HepG2 (cell line): ENCODE results near the gene SRBD1. TPM values are rescaled to one million over a fixed set of nuclear protein-coding genes. Genes with fewer than 3 reads are reported as not detected.
A peak's percentile ranks its signal among the peaks of the same experiment; 100 is the strongest.

Experiments used
- ATRX ChIP-seq: sonication (generic); formaldehyde crosslinking; IDR thresholded peaks from 2 replicates; pipeline ENCODE4 v1.4.0; 2020; ENCODE audit warnings: missing genetic modification reagents, borderline replicate concordance
- BRCA1 ChIP-seq: sonication (generic); formaldehyde crosslinking; IDR thresholded peaks from 2 replicates; pipeline ENCODE4 v1.4.0; 2020; ENCODE audit warnings: missing genetic modification reagents
- CENPX ChIP-seq: sonication (generic); formaldehyde crosslinking; IDR thresholded peaks from 2 replicates; pipeline ENCODE4 v1.9.0; 2021; ENCODE audit warnings: mild to moderate bottlenecking, missing genetic modification reagents, moderate library complexity
- GLI4 ChIP-seq: sonication (generic); formaldehyde crosslinking; IDR thresholded peaks from 2 replicates; pipeline ENCODE4 v1.5.1; 2020; ENCODE audit warnings: missing genetic modification reagents, mild to moderate bottlenecking, moderate library complexity, borderline replicate concordance
- HNRNPUL1 ChIP-seq: fragments of 200-400 bp; formaldehyde crosslinking; IDR thresholded peaks from 2 replicates; pipeline ENCODE4 v1.6.1; 2017; ENCODE audit warnings: low read depth, mild to moderate bottlenecking, low read length, moderate library complexity
- HOXA9 ChIP-seq: sonication (generic); formaldehyde crosslinking; IDR thresholded peaks from 2 replicates; pipeline ENCODE4 v1.8.1; 2022; ENCODE audit warnings: missing genetic modification reagents, mild to moderate bottlenecking, moderate library complexity, borderline replicate concordance
- IKZF1 ChIP-seq: fragments of 450-650 bp; IDR thresholded peaks from 2 replicates; pipeline ENCODE4 v1.7.1; 2016
- ISL2 ChIP-seq: sonication (generic); formaldehyde crosslinking; IDR thresholded peaks from 2 replicates; pipeline ENCODE4 v1.5.0; 2020; ENCODE audit warnings: missing genetic modification reagents
- MIXL1 ChIP-seq: IDR thresholded peaks from 2 replicates; pipeline ENCODE4 v1.6.1; 2016
- MXD1 ChIP-seq: sonication (generic); formaldehyde crosslinking; IDR thresholded peaks from 2 replicates; pipeline ENCODE4 v1.4.0; 2020; ENCODE audit warnings: mild to moderate bottlenecking, missing genetic modification reagents
- MYC ChIP-seq: sonication (generic); formaldehyde crosslinking; IDR thresholded peaks from 2 replicates; pipeline ENCODE4 v1.9.0; 2021; ENCODE audit warnings: missing genetic modification reagents, borderline replicate concordance
- NFE2L1 ChIP-seq: sonication (generic); formaldehyde crosslinking; IDR thresholded peaks from 2 replicates; pipeline ENCODE4 v1.4.0; 2020; ENCODE audit warnings: missing genetic modification reagents, mild to moderate bottlenecking, borderline replicate concordance
- NFYC ChIP-seq: IDR thresholded peaks from 2 replicates; pipeline ENCODE4 v1.6.1; 2016; ENCODE audit warnings: missing genetic modification reagents, missing compliant biosample characterization
- PHF5A ChIP-seq: IDR thresholded peaks from one replicate; pipeline ENCODE4 v1.6.1; 2018; ENCODE audit warnings: low read depth, missing genetic modification reagents; ENCODE audit not compliant: unreplicated experiment
- POGK ChIP-seq: sonication (generic); formaldehyde crosslinking; conservative IDR thresholded peaks from 2 replicates; pipeline ENCODE4 v1.8.0; 2022; ENCODE audit warnings: mild to moderate bottlenecking, moderate library complexity, missing genetic modification reagents
- POLR2AphosphoS5 ChIP-seq: IDR thresholded peaks from 2 replicates; pipeline ENCODE4 v1.6.1; 2012; ENCODE audit warnings: low read depth, low read length
- SRF ChIP-seq: IDR thresholded peaks from 2 replicates; pipeline ENCODE4 v1.6.1; 2011; ENCODE audit warnings: mild to moderate bottlenecking, low read depth, low read length, moderate library complexity
- TGIF2 ChIP-seq: IDR thresholded peaks from 2 replicates; pipeline ENCODE4 v1.6.1; 2016; ENCODE audit warnings: control low read depth, missing compliant biosample characterization
- ZBTB1 ChIP-seq: sonication (generic); formaldehyde crosslinking; IDR thresholded peaks from 2 replicates; pipeline ENCODE4 v1.4.0; 2020; ENCODE audit warnings: missing genetic modification reagents, borderline replicate concordance
- ZBTB8A ChIP-seq: sonication (generic); formaldehyde crosslinking; IDR thresholded peaks from 2 replicates; pipeline ENCODE4 v1.4.0; 2020; ENCODE audit warnings: mild to moderate bottlenecking, low read depth, missing genetic modification reagents, borderline replicate concordance
- ZKSCAN1 ChIP-seq: fragments of 150-350 bp; IDR thresholded peaks from 2 replicates; pipeline ENCODE4 v1.6.1; 2014; ENCODE audit warnings: low read length
- ZNF256 ChIP-seq: sonication (generic); formaldehyde crosslinking; conservative IDR thresholded peaks from 2 replicates; pipeline ENCODE4 v1.4.0; 2020; ENCODE audit warnings: missing genetic modification reagents
- ZNF329 ChIP-seq: sonication (generic); formaldehyde crosslinking; IDR thresholded peaks from 2 replicates; pipeline ENCODE4 v1.9.0; 2021; ENCODE audit warnings: low read depth, mild to moderate bottlenecking, missing genetic modification reagents
- ZNF703 ChIP-seq: sonication (generic); formaldehyde crosslinking; IDR thresholded peaks from 2 replicates; pipeline ENCODE4 v1.5.1; 2020; ENCODE audit warnings: missing genetic modification reagents, mild to moderate bottlenecking, moderate library complexity, borderline replicate concordance
- ZNF773 ChIP-seq: sonication (generic); formaldehyde crosslinking; IDR thresholded peaks from 2 replicates; pipeline ENCODE4 v1.4.0; 2020; ENCODE audit warnings: missing genetic modification reagents, borderline replicate concordance
- polyA plus RNA-seq, 8 experiments: library from polyadenylated mRNA; depleted of rRNA in 3 of 8; stranded (reverse) in 7 of 8; unstranded in 1 of 8; fragments of >200 nt; fragmentation: Illumina TruSeq in 4 of 8; extraction: Trizol in 4 of 8; gene quantifications; 2 replicates each; pipeline versions ENCODE4 v1.2.1 to v1.2.3, GENCODE V29; 2011 to 2016; ENCODE audit warnings: low read depth in 4 of 8, missing spikeins in 1 of 8, mixed read lengths in 1 of 8; ENCODE audit not compliant: insufficient read depth in 1 of 8
- total RNA-seq, 5 experiments: library from RNA; depleted of rRNA; stranded (reverse); fragments of >200 nt; fragmentation: Illumina TruSeq; extraction: Trizol; gene quantifications; 2 replicates each; pipeline ENCODE4 v1.2.3, GENCODE V29; 2016; ENCODE audit warnings: low read depth in 1 of 5
- TF ChIP-seq, protein P1 (sequence below): sonication (generic); formaldehyde crosslinking; IDR thresholded peaks from 2 replicates; pipeline ENCODE4 v1.8.0; 2022; ENCODE audit warnings: mild to moderate bottlenecking, missing genetic modification reagents
- TF ChIP-seq, protein P2 (sequence below): sonication (generic); formaldehyde crosslinking; IDR thresholded peaks from 2 replicates; pipeline ENCODE4 v1.4.0; 2020; ENCODE audit warnings: mild to moderate bottlenecking, missing genetic modification reagents

Gene SRBD1
- total and polyA plus RNA-seq, 2 of the 13 experiments (the other 11 are each of a cell fraction or from before 2014, with no cell fraction given), result 3.2 to 23.9 TPM

DNA sequence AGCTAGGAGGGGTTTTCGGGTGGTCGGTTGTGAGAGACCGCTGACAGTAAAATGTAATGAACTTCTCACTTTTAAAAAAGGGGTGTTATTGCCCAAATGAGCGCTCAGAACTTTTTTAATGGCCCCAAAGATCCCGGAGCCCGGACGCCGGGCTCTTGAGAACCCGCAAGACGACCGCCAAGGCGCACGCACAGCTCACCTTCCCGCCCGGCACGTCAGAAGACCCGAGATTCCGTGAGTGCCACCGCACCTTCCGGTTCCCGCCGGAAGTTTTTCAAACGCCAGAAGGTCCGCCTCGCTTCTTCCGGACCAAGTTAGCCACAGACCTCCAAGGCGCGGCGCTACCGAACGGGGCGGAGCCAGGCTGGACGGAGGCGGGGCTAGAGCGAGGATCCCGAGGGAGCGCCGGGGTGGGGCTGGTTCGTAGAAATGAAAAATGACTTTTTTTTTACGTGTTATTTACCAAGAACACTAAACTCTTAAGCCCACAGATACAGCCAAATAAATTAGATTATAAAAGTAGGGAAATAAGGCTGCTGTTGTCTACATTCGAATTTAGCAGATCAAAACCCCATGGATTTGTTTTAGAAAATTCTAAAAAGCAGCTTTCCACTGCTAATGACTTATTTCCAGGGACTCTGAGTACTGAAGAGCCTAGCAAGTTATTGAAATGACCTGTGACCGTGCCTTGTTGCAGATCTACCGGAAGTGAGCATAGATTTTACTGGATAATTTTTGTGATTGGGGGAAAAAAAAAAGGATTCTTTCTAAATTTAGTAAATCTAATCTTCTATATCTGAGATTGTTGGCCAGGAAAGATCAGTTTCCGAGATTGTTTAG is at the start of gene SRBD1 (continued):
- TF ChIP-seq ZNF256 (no peak), ZBTB8A (no peak), POLR2AphosphoS5 (peak; percentile 94), ATRX (no peak), MIXL1 (CRISPR knock-in tag) (no peak; the same call in 1 of the 2 replicates), ZNF703 (CRISPR knock-in tag) (no peak), HNRNPUL1 (no peak), NFE2L1 (CRISPR knock-in tag) (no peak), BRCA1 (CRISPR knock-in tag) (no peak), ZKSCAN1 (no peak), POGK (peak; percentile 77), MXD1 (CRISPR knock-in tag) (peak; percentile 52; the same call in 1 of the 2 replicates), PHF5A (no peak), ZBTB1 (CRISPR knock-in tag) (no peak), GLI4 (no peak), MYC (peak; percentile 64; the same call in 1 of the 2 replicates), CENPX (CRISPR knock-in tag) (no peak), ISL2 (CRISPR knock-in tag) (peak; percentile 33; the same call in 1 of the 2 replicates), NFYC (CRISPR knock-in tag) (0 out of 2 replicates have a peak, but pooled peaks have one; percentile 40), HOXA9 (CRISPR knock-in tag) (no peak), ZNF773 (CRISPR knock-in tag) (no peak), ZNF329 (CRISPR knock-in tag) (no peak), SRF (no peak; the same call in 1 of the 2 replicates), IKZF1 (no peak), TGIF2 (CRISPR knock-in tag) (peak; percentile 84)
- TF ChIP-seq, protein P1, sequence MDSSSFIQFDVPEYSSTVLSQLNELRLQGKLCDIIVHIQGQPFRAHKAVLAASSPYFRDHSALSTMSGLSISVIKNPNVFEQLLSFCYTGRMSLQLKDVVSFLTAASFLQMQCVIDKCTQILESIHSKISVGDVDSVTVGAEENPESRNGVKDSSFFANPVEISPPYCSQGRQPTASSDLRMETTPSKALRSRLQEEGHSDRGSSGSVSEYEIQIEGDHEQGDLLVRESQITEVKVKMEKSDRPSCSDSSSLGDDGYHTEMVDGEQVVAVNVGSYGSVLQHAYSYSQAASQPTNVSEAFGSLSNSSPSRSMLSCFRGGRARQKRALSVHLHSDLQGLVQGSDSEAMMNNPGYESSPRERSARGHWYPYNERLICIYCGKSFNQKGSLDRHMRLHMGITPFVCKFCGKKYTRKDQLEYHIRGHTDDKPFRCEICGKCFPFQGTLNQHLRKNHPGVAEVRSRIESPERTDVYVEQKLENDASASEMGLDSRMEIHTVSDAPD (CRISPR knock-in tag), result no peak
- TF ChIP-seq, protein P2, sequence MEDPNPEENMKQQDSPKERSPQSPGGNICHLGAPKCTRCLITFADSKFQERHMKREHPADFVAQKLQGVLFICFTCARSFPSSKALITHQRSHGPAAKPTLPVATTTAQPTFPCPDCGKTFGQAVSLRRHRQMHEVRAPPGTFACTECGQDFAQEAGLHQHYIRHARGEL (CRISPR knock-in tag), result no peak
